ENCODE results near the gene KCNQ5. TPM values are rescaled to one million over a fixed set of nuclear protein-coding genes. Genes with fewer than 3 reads are reported as not detected.

The KCNQ5 gene
- total RNA-seq, 1 donor from 2014 or later: 3.9 TPM

GRCh38 chr6:73129653-73130443 lies 508.0 kb downstream of the KCNQ5 start:
- intact Hi-C loops (cut with DNase I): loop anchor here (5.0 kb wide), 1 partner anchor 513 kb away; no protein-coding TSS in a partner anchor

GRCh38 chr6:73131706-73132105 lies 509.8 kb downstream of the KCNQ5 start:
- no peak for DNase-seq (ENCODE audit: extremely low spot score in 2 of 2)
- no peak overlapping the region for H3K4me3 ChIP-seq
- TF ChIP-seq POLR2A (IDR thresholded peaks at IDR 0.05) (no peak), CTCF (IDR thresholded peaks at IDR 0.05) (no peak), POLR2AphosphoS5 (IDR thresholded peaks at IDR 0.05; ENCODE audit: insufficient read depth in 1 of 2, low read depth in 1 of 2) (no peak)
- H3K9me3 ChIP-seq: no peaks in the 10 kb centered on the region
- no peaks in the 10 kb centered on the region for H3K4me1 ChIP-seq
- no peaks in the 10 kb centered on the region for H3K36me3 ChIP-seq
- intact Hi-C loops (cut with DNase I): no loop called here
- no peaks in the 10 kb centered on the region for H3K27me3 ChIP-seq
- no peak overlapping the region for H3K27ac ChIP-seq

More at GRCh38 chr6:73129653-73130443, 508.0 kb downstream of the KCNQ5 start:
- H3K9me3 ChIP-seq: no peaks in the 10 kb centered on the region
- no peaks in the 10 kb centered on the region for H3K4me1 ChIP-seq
- H3K4me3 ChIP-seq: no peak overlapping the region
- no peak for DNase-seq (ENCODE audit: extremely low spot score in 2 of 2)
- TF ChIP-seq POLR2AphosphoS5 (IDR thresholded peaks at IDR 0.05; ENCODE audit: insufficient read depth in 1 of 2, low read depth in 1 of 2) (peak in 1 of 2 donors; percentile 13), CTCF (IDR thresholded peaks at IDR 0.05) (peak; percentile 51 to 71 (median 60)), POLR2A (IDR thresholded peaks at IDR 0.05) (no peak)
- H3K27me3 ChIP-seq: no peaks in the 10 kb centered on the region
- no peak overlapping the region for H3K27ac ChIP-seq
- no peaks in the 10 kb centered on the region for H3K36me3 ChIP-seq

GRCh38 chr6:73134588-73134987 lies 512.7 kb downstream of the KCNQ5 start:
- H3K27me3 ChIP-seq: no peaks in the 10 kb centered on the region
- H3K9me3 ChIP-seq: no peaks in the 10 kb centered on the region
- DNase-seq (ENCODE audit: extremely low spot score in 2 of 2): no peak
- TF ChIP-seq POLR2AphosphoS5 (IDR thresholded peaks at IDR 0.05; ENCODE audit: insufficient read depth in 1 of 2, low read depth in 1 of 2) (no peak), POLR2A (IDR thresholded peaks at IDR 0.05) (no peak), CTCF (IDR thresholded peaks at IDR 0.05) (no peak)
- no peaks in the 10 kb centered on the region for H3K4me1 ChIP-seq
- H3K4me3 ChIP-seq: no peak overlapping the region
- no peak overlapping the region for H3K27ac ChIP-seq
- intact Hi-C loops (cut with DNase I): no loop called here
- H3K36me3 ChIP-seq: no peaks in the 10 kb centered on the region

GRCh38 chr6:73139681-73140383 lies 518.0 kb downstream of the KCNQ5 start:
- no peak for TF ChIP-seq CTCF (IDR thresholded peaks at IDR 0.05)
- TF ChIP-seq POLR2AphosphoS5 (IDR thresholded peaks at IDR 0.05; ENCODE audit: insufficient read depth in 1 of 2, low read depth in 1 of 2): no peak
- no peak for TF ChIP-seq POLR2A (IDR thresholded peaks at IDR 0.05)
- Histone ChIP-seq H3K27me3 (no peaks in the 10 kb centered on the region), H3K4me1 (no peaks in the 10 kb centered on the region), H3K4me3 (no peak overlapping the region), H3K36me3 (no peaks in the 10 kb centered on the region), H3K9me3 (no peaks in the 10 kb centered on the region), H3K27ac (no peak overlapping the region)
- intact Hi-C loops (cut with DNase I): no loop called here
- no peak for DNase-seq (ENCODE audit: extremely low spot score in 2 of 2)

All from vagina (tissue), 2 donors.